ENCODE measurements around the gene TGFB1I1. TPM values are rescaled to one million over a fixed set of nuclear protein-coding genes. Genes with fewer than 3 reads are reported as not detected.

The TGFB1I1 gene
- total and polyA plus RNA-seq, 7 donors: 4.5 to 11.5 (median 8.3) TPM

DNA sequence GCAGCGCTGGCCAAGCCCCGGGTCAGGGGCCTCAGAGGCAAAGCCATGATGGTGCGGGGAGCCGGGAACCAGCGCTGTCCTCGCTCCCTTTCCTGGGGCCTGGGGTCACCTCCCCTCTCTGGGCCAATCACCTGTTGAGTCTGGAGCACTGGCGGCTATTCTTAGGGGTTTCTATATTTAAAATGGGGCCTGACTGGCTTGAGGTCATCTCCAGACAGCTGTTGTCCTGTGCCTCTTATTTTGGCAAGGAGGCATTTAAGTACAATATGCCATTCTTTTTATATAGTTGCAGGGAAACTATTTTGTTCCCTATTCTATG lies 43.7 kb upstream of the TGFB1I1 start, which contains the start of gene COX6A2:
Gene COX6A2, minus strand, starts transcription at position 82 of the 319 bp plus-strand sequence. Its CDS starts 35 bp downstream, at position 47.
- DNase-seq: peak; percentile 52 to 88
- Histone ChIP-seq H3K9me3 (no peaks in the 10 kb centered on the region), H3K4me1 (peaks cover 42% of the 10 kb centered on the region), H3K4me3 (peak within 1 kb of the TSS; percentile 75), H3K36me3 (ENCODE audit: insufficient read depth in 1 of 2, low read depth in 1 of 2) (peaks cover 0 to 13% of the 10 kb centered on the region in 2 donors), H3K27me3 (ENCODE audit: insufficient read depth in 3 of 3, low read length in 2 of 3) (no peaks in the 10 kb centered on the region), H3K27ac (peak within 1 kb of the TSS; percentile 99)
- WGBS, 3 donors: 11 to 16% (median 12%) methylated on average over 7 of the region's 7 CpGs
- intact Hi-C loops (cut with DNase I): no loop called here
- peak; percentile 85 to 87 (median 86) for ATAC-seq
- no peak for TF ChIP-seq CTCF (IDR thresholded peaks at IDR 0.05)

DNA sequence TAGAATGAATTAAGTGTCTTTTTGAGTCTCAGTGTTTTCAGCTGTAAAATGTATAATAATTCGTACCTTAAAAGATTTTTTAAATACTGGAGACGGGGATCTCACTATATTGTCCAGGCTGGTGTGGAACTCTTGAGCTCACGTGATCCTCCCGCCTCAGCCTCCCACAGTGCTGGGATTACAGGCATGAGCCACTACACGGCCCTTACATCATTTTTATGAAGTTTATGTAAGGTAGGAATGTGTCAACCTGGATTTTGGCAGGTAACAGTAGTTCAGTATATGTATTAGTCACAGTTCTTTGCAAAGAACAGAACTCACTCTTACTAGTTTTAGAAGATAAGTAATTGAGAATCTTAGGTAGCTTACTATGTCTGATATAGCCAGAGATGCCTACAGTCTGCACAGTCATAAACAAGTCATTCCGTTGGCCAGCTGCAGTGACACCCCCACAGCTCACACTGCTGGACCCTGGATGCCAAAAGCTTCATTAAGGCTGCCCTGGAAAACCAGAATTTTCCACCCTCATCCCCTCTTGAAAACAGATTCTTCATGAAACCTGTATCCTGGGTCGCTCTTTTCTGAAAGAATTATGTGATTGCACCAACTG lies 43.2 kb upstream of the TGFB1I1 start:
- 23 to 35% (median 28%) methylated on average over 7 of the region's 7 CpGs for WGBS, 3 donors
- no peak for TF ChIP-seq CTCF (IDR thresholded peaks at IDR 0.05)
- Histone ChIP-seq H3K4me1 (peaks cover 42% of the 10 kb centered on the region), H3K4me3 (peak overlapping the region; percentile 75), H3K36me3 (ENCODE audit: insufficient read depth in 1 of 2, low read depth in 1 of 2) (peaks cover 0 to 13% of the 10 kb centered on the region in 2 donors), H3K27me3 (ENCODE audit: insufficient read depth in 3 of 3, low read length in 2 of 3) (no peaks in the 10 kb centered on the region), H3K27ac (peak overlapping the region; percentile 99), H3K9me3 (no peaks in the 10 kb centered on the region)
- no peak for DNase-seq
- intact Hi-C loops (cut with DNase I): no loop called here
- ATAC-seq: peak; percentile 41 to 67 (median 57)

- Histone ChIP-seq H3K4me1 (peaks cover 42% of the 10 kb centered on the region), H3K36me3 (ENCODE audit: insufficient read depth in 1 of 2, low read depth in 1 of 2) (peaks cover 0 to 13% of the 10 kb centered on the region in 2 donors), H3K4me3 (no peak overlapping the region), H3K9me3 (no peaks in the 10 kb centered on the region), H3K27me3 (ENCODE audit: insufficient read depth in 3 of 3, low read length in 2 of 3) (no peaks in the 10 kb centered on the region), H3K27ac (peak overlapping the region; percentile 99)
- WGBS, 3 donors: 0 to 2% (median 0%) methylated on average over 1 of the region's 1 CpG
- intact Hi-C loops (cut with DNase I): no loop called here
- no peak for TF ChIP-seq CTCF (IDR thresholded peaks at IDR 0.05)
- DNase-seq: no peak
- peak; percentile 56 to 82 (median 78) for ATAC-seq
These were observed 42.6 kb upstream of the TGFB1I1 start for GRCh38 chr16:31429314-31429713.

- intact Hi-C loops (cut with DNase I): no loop called here
- Histone ChIP-seq H3K36me3 (ENCODE audit: insufficient read depth in 1 of 2, low read depth in 1 of 2) (peaks cover 0 to 13% of the 10 kb centered on the region in 2 donors), H3K27me3 (ENCODE audit: insufficient read depth in 3 of 3, low read length in 2 of 3) (no peaks in the 10 kb centered on the region), H3K4me1 (peaks cover 42% of the 10 kb centered on the region), H3K9me3 (no peaks in the 10 kb centered on the region), H3K27ac (peak overlapping the region; percentile 99), H3K4me3 (no peak overlapping the region)
- 27 to 74% (median 40%) methylated on average over 3 of the region's 3 CpGs for WGBS, 3 donors
- TF ChIP-seq CTCF (IDR thresholded peaks at IDR 0.05): no peak
- no peak for ATAC-seq
- DNase-seq: no peak
These were observed 42.2 kb upstream of the TGFB1I1 start for GRCh38 chr16:31429796-31430195.

All from psoas muscle (tissue), 8 donors.